SK-N-SH (cell line): ENCODE results near the gene ATG4B. TPM values are rescaled to one million over a fixed set of nuclear protein-coding genes. Genes with fewer than 3 reads are reported as not detected.

Experiments
- CTCF ChIA-PET: fragments of 300-600, 350-600 bp; formaldehyde crosslinking; extraction: SDS; loops from one replicate; lab custom pipeline; 2021; lab: Yijun Ruan, JAX
- POLR2A ChIA-PET: fragments of 350-600 bp; sonication (Branson Sonifier 250); formaldehyde crosslinking; extraction: SDS; loops from one replicate; lab custom pipeline; 2020; ENCODE audit warnings: antibody characterized with exemption, inconsistent platforms; lab: Yijun Ruan, JAX
- DNase-seq: peaks from one replicate; pipeline ENCODE4 v3.0.0; 2012
- H2AFZ ChIP-seq: fragments of 200-600 bp; sonication (generic); 2 replicates; pipeline ENCODE4 v1.8.1; 2016; ENCODE audit warnings: antibody characterized with exemption, mild to moderate bottlenecking, low read depth
- H3F3A ChIP-seq: fragments of 200-600 bp; sonication (generic); replicated peaks from 2 replicates; pipeline ENCODE3; 2016; ENCODE audit warnings: antibody characterized with exemption, mild to moderate bottlenecking; ENCODE audit not compliant: insufficient read depth
- H3K27ac ChIP-seq, 2 experiments: fragments of 200-500 bp in 1 of 2; fragments of 200-600 bp in 1 of 2; sonication (Bioruptor generic) in 1 of 2; sonication (generic), shearing (Covaris generic) in 1 of 2; 2 replicates each; pipeline versions ENCODE4 v1.5.1 to v1.6.1; 2014 to 2016; ENCODE audit warnings: low read depth in 2 of 2, inconsistent platforms in 1 of 2, low read length in 1 of 2, mild to moderate bottlenecking in 1 of 2, mixed read lengths in 1 of 2
- H3K27me3 ChIP-seq: fragments of 200-600 bp; sonication (generic), shearing (Covaris generic); 2 replicates; pipeline ENCODE4 v1.6.1; 2016; ENCODE audit warnings: mixed run types; ENCODE audit not compliant: insufficient read depth
- H3K36me3 ChIP-seq, 2 experiments: fragments of 200-500 bp in 1 of 2; fragments of 200-600 bp in 1 of 2; sonication (Bioruptor generic) in 1 of 2; sonication (generic) in 1 of 2; replicated peaks in 1 of 2; 2 replicates each; pipeline versions ENCODE3 to v1.5.1; 2014 to 2016; ENCODE audit warnings: low read length in 1 of 2, mild to moderate bottlenecking in 1 of 2; ENCODE audit not compliant: insufficient read depth in 2 of 2, control insufficient read depth in 1 of 2
- H3K4me1 ChIP-seq, 2 experiments: fragments of 200-500 bp in 1 of 2; fragments of 200-600 bp in 1 of 2; sonication (Bioruptor generic) in 1 of 2; sonication (generic), shearing (Covaris generic) in 1 of 2; 2 replicates each; pipeline versions ENCODE4 v1.5.1 to v1.6.1; 2014 to 2016; ENCODE audit warnings: low read depth in 1 of 2, low read length in 1 of 2, mixed run types in 1 of 2; ENCODE audit not compliant: insufficient read depth in 2 of 2, control insufficient read depth in 1 of 2
- H3K4me2 ChIP-seq: fragments of 200-600 bp; sonication (generic), shearing (Covaris generic); 2 replicates; pipeline ENCODE4 v1.6.1; 2017; ENCODE audit warnings: mixed run types
- H3K4me3 ChIP-seq, 2 experiments: fragments of 200-500 bp in 1 of 2; fragments of 200-600 bp in 1 of 2; sonication (Bioruptor generic) in 1 of 2; sonication (generic), shearing (Covaris generic) in 1 of 2; 2 replicates each; pipeline versions ENCODE4 v1.5.1 to v1.8.1; 2014 to 2016; ENCODE audit warnings: low read depth in 2 of 2, inconsistent platforms in 1 of 2, low read length in 1 of 2, mild to moderate bottlenecking in 1 of 2, mixed read lengths in 1 of 2, moderate library complexity in 1 of 2
- H3K79me2 ChIP-seq: fragments of 200-600 bp; sonication (generic); 2 replicates; pipeline ENCODE4 v1.8.1; 2017; ENCODE audit warnings: mild to moderate bottlenecking; ENCODE audit not compliant: insufficient read depth
- H3K9ac ChIP-seq: fragments of 200-600 bp; sonication (generic); 2 replicates; pipeline ENCODE4 v1.6.1; 2017; ENCODE audit warnings: mixed run types
- H3K9me2 ChIP-seq: fragments of 200-600 bp; sonication (generic); 2 replicates; pipeline ENCODE4 v1.6.1; 2017; ENCODE audit warnings: mixed run types
- H3K9me3 ChIP-seq: fragments of 200-600 bp; sonication (generic); 2 replicates; pipeline ENCODE4 v1.6.1; 2017; ENCODE audit warnings: mixed run types, mild to moderate bottlenecking, moderate library complexity
- H4K20me1 ChIP-seq: fragments of 200-600 bp; sonication (generic); 2 replicates; pipeline ENCODE4 v1.6.1; 2017; ENCODE audit warnings: mild to moderate bottlenecking, mixed run types; ENCODE audit not compliant: insufficient read depth
- EP300 ChIP-seq, 2 experiments: IDR thresholded peaks; 2 replicates each; pipeline versions ENCODE4 v1.4.0 to v1.6.1; 2012; ENCODE audit warnings: borderline replicate concordance in 1 of 2, low read depth in 1 of 2, low read length in 1 of 2
- GABPA ChIP-seq: IDR thresholded peaks from 2 replicates; pipeline ENCODE4 v1.4.0; 2012; ENCODE audit warnings: low read depth, mild to moderate bottlenecking
- IRF3 ChIP-seq: fragments of 150-350 bp; IDR thresholded peaks from 2 replicates; pipeline ENCODE4 v1.6.1; 2016; ENCODE audit warnings: mild to moderate bottlenecking, low read depth, low read length
- JUND ChIP-seq: IDR thresholded peaks from 2 replicates; pipeline ENCODE4 v1.4.0; 2012
- MAX ChIP-seq: IDR thresholded peaks from 2 replicates; pipeline ENCODE4 v1.4.0; 2012; ENCODE audit warnings: low read depth
- NFIC ChIP-seq: IDR thresholded peaks from 2 replicates; pipeline ENCODE4 v1.4.0; 2012; ENCODE audit warnings: borderline replicate concordance
- PBX3 ChIP-seq: IDR thresholded peaks from 2 replicates; pipeline ENCODE4; 2012
- POLR2AphosphoS5 ChIP-seq: IDR thresholded peaks from 2 replicates; pipeline ENCODE4 v1.6.1; 2012; ENCODE audit warnings: low read depth, low read length
- RCOR1 ChIP-seq: fragments of 150-350 bp; IDR thresholded peaks from 2 replicates; pipeline ENCODE4 v1.6.1; 2017; ENCODE audit warnings: antibody characterized with exemption, low read length
- REST ChIP-seq: IDR thresholded peaks from 2 replicates; pipeline ENCODE4 v1.6.1; 2012; ENCODE audit warnings: mild to moderate bottlenecking, low read depth, low read length, moderate library complexity
- RFX5 ChIP-seq: IDR thresholded peaks from 2 replicates; pipeline ENCODE4 v1.6.1; 2012; ENCODE audit warnings: mild to moderate bottlenecking, improper control_type of control experiment, low read length
- TEAD4 ChIP-seq: IDR thresholded peaks from 2 replicates; pipeline ENCODE4 v1.4.0; 2012; ENCODE audit warnings: mild to moderate bottlenecking, borderline replicate concordance; ENCODE audit not compliant: insufficient read depth
- USF1 ChIP-seq: IDR thresholded peaks from 2 replicates; pipeline ENCODE4 v1.4.0; 2012; ENCODE audit warnings: low read depth, borderline replicate concordance
- USF2 ChIP-seq: fragments of 150-350 bp; IDR thresholded peaks from 2 replicates; pipeline ENCODE4 v1.6.1; 2017; ENCODE audit warnings: antibody characterized with exemption, low read length, low read depth, borderline replicate concordance
- YY1 ChIP-seq: IDR thresholded peaks from 2 replicates; pipeline ENCODE4 v1.4.0; 2012; ENCODE audit warnings: low read depth, mild to moderate bottlenecking
- WGBS: methylation state at CpG from one replicate; pipeline ENCODE4 v1.1.6; 2017; ENCODE audit warnings: low lambda C conversion rate; 5-methylcytosine and 5-hydroxymethylcytosine counted together
- polyA plus RNA-seq, 3 experiments: library from polyadenylated mRNA; depleted of rRNA; stranded (reverse); fragments of >200 nt; gene quantifications; 2 replicates each; pipeline ENCODE4 v1.2.3, GENCODE V29; 2012

The ATG4B gene
- polyA plus RNA-seq, 1 of the 3 experiments (the other 2 are of a cell fraction) = 107 TPM

- TF ChIP-seq MAX (no peak), POLR2AphosphoS5 (no peak), GABPA (no peak), NFIC (no peak), PBX3 (no peak), YY1 (no peak), TEAD4 (no peak), RCOR1 (no peak), IRF3 (no peak), RFX5 (no peak), REST (no peak), USF2 (no peak), JUND (no peak), USF1 (no peak), EP300 (IDR thresholded peaks at IDR 0.05; ENCODE audit: borderline replicate concordance in 1 of 2, low read depth in 1 of 2, low read length in 1 of 2) (no peak)
- TF ChIP-seq, all 33 proteins: peak for 0
- CTCF ChIA-PET = interaction anchor here (2.6 kb wide), 1 partner anchor 17 kb away, joined by 10 read pairs; no protein-coding TSS in a partner anchor
- H3F3A ChIP-seq = peaks cover 4% of the 10 kb centered on the region
- H3K4me3 ChIP-seq = no peak overlapping the region
- H3K4me2 ChIP-seq = no peak overlapping the region
- H3K27me3 ChIP-seq = no peaks in the 10 kb centered on the region
- POLR2A ChIA-PET = interaction anchor here (0.5 kb wide), 1 partner anchor 18 kb away, joined by 4 read pairs; no protein-coding TSS in a partner anchor
- H3K9me2 ChIP-seq = no peaks in the 10 kb centered on the region
- H4K20me1 ChIP-seq = peaks cover 10% of the 10 kb centered on the region; the same call in 1 of the 2 replicates
- no peak overlapping the region for H3K9ac ChIP-seq
- H3K4me1 ChIP-seq = peaks cover 0 to 19% of the 10 kb centered on the region in 2 experiments; a peak in 2 of 4 replicates
- no peak overlapping the region for H2AFZ ChIP-seq
- WGBS = 97% methylated on average over 11 of the region's 16 CpGs
- H3K9me3 ChIP-seq = no peaks in the 10 kb centered on the region
- H3K27ac ChIP-seq = no peak overlapping the region
- H3K79me2 ChIP-seq = peaks cover 80% of the 10 kb centered on the region
- H3K36me3 ChIP-seq = peaks cover 3 to 5% of the 10 kb centered on the region in 2 experiments
- DNase-seq = no peak
Observed at GRCh38 chr2:241615522-241616052, 21.9 kb upstream of the ATG4B start.
